ENCODE data around the gene SLMAP.

- TF ChIP-seq, protein P1, sequence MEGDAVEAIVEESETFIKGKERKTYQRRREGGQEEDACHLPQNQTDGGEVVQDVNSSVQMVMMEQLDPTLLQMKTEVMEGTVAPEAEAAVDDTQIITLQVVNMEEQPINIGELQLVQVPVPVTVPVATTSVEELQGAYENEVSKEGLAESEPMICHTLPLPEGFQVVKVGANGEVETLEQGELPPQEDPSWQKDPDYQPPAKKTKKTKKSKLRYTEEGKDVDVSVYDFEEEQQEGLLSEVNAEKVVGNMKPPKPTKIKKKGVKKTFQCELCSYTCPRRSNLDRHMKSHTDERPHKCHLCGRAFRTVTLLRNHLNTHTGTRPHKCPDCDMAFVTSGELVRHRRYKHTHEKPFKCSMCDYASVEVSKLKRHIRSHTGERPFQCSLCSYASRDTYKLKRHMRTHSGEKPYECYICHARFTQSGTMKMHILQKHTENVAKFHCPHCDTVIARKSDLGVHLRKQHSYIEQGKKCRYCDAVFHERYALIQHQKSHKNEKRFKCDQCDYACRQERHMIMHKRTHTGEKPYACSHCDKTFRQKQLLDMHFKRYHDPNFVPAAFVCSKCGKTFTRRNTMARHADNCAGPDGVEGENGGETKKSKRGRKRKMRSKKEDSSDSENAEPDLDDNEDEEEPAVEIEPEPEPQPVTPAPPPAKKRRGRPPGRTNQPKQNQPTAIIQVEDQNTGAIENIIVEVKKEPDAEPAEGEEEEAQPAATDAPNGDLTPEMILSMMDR (IDR thresholded peaks at IDR 0.05; ENCODE audit: insufficient read depth, low read length) = no peak
- no peak for TF ChIP-seq REST (IDR thresholded peaks at IDR 0.05; ENCODE audit: insufficient replicate concordance, low read depth)
- no peak for TF ChIP-seq POLR2AphosphoS5 (IDR thresholded peaks at IDR 0.05; ENCODE audit: low read depth)
- TF ChIP-seq GABPA (IDR thresholded peaks at IDR 0.05; ENCODE audit: low read depth) = no peak
Observed at GRCh38 chr3:57832486-57832885, 76.4 kb downstream of the SLMAP start.

Data from HL-60 (cell line).